Stomach smooth muscle (tissue), 2 donors: ENCODE results near the gene CA10.

ENCODE experiments used
- H3K27ac ChIP-seq: one replicate; pipeline ENCODE4 v1.7.0; 2013; ENCODE audit warnings: mild to moderate bottlenecking, low read length, inconsistent platforms
- H3K27me3 ChIP-seq, 2 donors: one replicate each; pipeline ENCODE4 v1.7.0; 2013; ENCODE audit warnings: low read length in 2 of 2; ENCODE audit not compliant: insufficient read depth in 2 of 2, control insufficient read depth in 1 of 2
- H3K36me3 ChIP-seq, 2 donors: one replicate each; pipeline ENCODE4 v1.7.0; 2013; ENCODE audit warnings: low read length in 2 of 2; ENCODE audit not compliant: control insufficient read depth in 2 of 2, insufficient read depth in 2 of 2
- H3K4me1 ChIP-seq: one replicate; pipeline ENCODE4 v1.7.0; 2013; ENCODE audit warnings: low read length; ENCODE audit not compliant: control insufficient read depth, insufficient read depth
- H3K4me3 ChIP-seq, 2 donors: one replicate each; pipeline ENCODE4 v1.7.0; 2013; ENCODE audit warnings: low read length in 2 of 2
- H3K9ac ChIP-seq, 2 donors: one replicate each; pipeline ENCODE4 v1.7.0; 2013; ENCODE audit warnings: low read length in 2 of 2, mild to moderate bottlenecking in 1 of 2
- H3K9me3 ChIP-seq, 2 donors: one replicate each; pipeline ENCODE4 v1.7.0; 2013; ENCODE audit warnings: low read length in 2 of 2; ENCODE audit not compliant: control insufficient read depth in 2 of 2
- donor health status: healthy.
- donor health status: Pancreatic carcinoma.

The CA10 gene

DNA sequence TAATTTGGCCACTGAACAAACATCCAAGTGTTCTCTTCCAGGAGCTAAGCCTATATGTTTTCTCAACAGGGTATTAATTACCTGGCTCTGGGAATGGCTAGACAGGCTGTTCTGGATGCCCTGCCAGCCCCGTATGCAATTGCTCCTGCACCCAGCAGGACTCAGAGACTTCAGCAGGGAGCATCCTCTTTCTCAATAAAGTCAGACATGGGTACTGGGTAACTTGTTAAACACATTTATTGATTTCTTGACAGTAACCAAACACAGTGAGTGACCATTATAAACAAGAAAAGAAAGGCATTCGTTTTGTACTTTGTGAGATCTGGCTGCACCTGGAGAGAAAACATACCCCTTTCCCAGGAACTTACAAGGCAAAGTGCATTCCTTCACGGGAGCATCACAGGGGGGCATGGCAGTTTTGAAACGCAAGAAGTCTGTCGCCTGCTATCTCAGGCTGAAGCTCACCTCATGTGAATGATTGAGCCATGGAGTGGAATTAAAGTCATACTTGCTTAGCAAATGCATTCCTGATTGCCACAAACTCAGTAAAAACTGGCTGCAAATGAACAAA, 528.3 kb downstream of the CA10 start:
- H3K9ac ChIP-seq: no peak overlapping the region
- no peaks in the 10 kb centered on the region for H3K9me3 ChIP-seq
- no peak overlapping the region for H3K27ac ChIP-seq
- H3K4me1 ChIP-seq: no peaks in the 10 kb centered on the region
- H3K4me3 ChIP-seq: no peak overlapping the region
- H3K27me3 ChIP-seq: no peaks in the 10 kb centered on the region
- H3K36me3 ChIP-seq: no peaks in the 10 kb centered on the region

DNA sequence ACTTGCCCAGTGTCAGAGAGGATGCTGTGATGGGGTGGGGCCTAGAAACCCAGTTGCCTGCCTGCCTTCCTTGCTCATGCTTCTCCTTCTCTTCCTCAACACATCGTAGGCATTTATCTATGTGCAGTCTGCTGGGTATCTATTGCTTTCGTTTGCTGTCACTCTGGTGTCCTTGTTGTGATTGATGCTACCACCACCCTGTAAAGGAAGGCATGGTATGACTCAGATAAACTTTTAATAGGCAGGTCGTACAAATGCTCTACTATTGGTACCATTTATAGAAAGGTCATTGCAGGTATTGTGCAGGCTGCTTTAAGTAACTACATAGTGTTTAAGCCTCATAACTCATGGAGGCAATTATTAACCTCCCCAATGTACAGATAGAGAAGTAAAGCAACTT, 529.3 kb downstream of the CA10 start:
- H3K4me3 ChIP-seq: no peak overlapping the region
- H3K27ac ChIP-seq: no peak overlapping the region
- no peaks in the 10 kb centered on the region for H3K4me1 ChIP-seq
- H3K36me3 ChIP-seq: no peaks in the 10 kb centered on the region
- no peaks in the 10 kb centered on the region for H3K9me3 ChIP-seq
- H3K9ac ChIP-seq: no peak overlapping the region
- H3K27me3 ChIP-seq: no peaks in the 10 kb centered on the region

DNA sequence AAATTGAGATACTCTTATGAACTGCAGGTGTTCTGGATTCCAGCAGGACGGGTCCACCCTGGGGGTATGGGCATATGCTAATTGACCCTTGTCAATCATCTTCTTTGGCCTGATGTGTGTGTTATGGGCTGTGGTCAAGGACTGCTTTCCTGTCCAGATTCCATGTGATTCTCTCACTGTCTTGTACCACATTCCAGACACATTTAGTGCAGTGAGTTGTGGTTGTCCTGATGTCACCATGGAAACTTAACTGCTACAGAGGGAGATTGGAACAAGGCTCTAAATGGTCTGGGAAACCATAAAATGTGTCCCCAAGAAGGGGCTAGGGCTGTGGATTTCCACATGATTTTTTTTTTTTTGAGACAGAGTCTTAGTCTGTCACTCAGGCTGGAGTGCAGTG, 530.7 kb downstream of the CA10 start:
- H3K9me3 ChIP-seq: no peaks in the 10 kb centered on the region
- no peaks in the 10 kb centered on the region for H3K36me3 ChIP-seq
- no peaks in the 10 kb centered on the region for H3K4me1 ChIP-seq
- no peaks in the 10 kb centered on the region for H3K27me3 ChIP-seq
- no peak overlapping the region for H3K27ac ChIP-seq
- no peak overlapping the region for H3K9ac ChIP-seq
- no peak overlapping the region for H3K4me3 ChIP-seq

DNA sequence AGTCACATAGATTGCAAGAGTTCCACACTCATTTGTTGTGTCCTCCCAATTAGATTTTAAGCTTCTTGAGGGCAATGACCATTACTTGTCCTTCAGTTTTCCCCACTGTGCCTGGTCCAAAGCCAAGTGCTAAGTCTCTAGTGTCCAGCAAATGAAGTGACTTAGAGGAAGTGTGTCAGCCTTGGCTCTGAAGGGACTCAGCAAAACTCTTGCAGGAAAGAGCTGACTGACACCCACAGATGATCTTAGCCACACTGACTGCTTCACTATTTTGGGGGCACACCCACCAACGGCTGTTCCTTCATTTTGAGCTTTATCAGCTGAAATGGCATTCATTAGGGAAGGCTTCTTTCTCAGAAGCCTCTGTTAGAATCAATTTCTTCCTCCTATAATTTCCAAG, 540.0 kb downstream of the CA10 start:
- Histone ChIP-seq H3K9ac (no peak overlapping the region), H3K36me3 (no peaks in the 10 kb centered on the region), H3K4me3 (no peak overlapping the region), H3K27ac (no peak overlapping the region), H3K27me3 (no peaks in the 10 kb centered on the region), H3K4me1 (no peaks in the 10 kb centered on the region), H3K9me3 (no peaks in the 10 kb centered on the region)

DNA sequence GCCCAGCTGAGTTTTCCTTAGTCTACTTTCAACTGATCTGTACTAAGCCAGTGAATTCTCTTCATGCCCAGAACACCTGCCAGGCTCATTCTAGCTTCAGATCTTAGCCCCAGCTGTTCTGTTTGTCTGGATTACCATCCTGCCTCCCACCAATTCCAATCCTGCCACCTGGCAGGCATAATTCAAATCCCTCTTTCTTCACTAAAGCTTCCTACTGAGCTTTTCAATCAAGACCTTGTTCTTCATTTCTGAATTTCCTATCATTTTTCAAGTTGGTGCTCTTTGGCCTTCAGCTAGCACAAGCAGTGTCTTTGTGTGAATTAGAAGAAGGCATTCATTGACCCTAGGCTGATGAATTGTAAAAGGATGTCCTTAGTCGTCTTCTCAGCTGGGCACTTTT, 540.5 kb downstream of the CA10 start:
- Histone ChIP-seq H3K36me3 (no peaks in the 10 kb centered on the region), H3K27ac (no peak overlapping the region), H3K4me3 (no peak overlapping the region), H3K9me3 (no peaks in the 10 kb centered on the region), H3K4me1 (no peaks in the 10 kb centered on the region), H3K9ac (no peak overlapping the region), H3K27me3 (no peaks in the 10 kb centered on the region)

DNA sequence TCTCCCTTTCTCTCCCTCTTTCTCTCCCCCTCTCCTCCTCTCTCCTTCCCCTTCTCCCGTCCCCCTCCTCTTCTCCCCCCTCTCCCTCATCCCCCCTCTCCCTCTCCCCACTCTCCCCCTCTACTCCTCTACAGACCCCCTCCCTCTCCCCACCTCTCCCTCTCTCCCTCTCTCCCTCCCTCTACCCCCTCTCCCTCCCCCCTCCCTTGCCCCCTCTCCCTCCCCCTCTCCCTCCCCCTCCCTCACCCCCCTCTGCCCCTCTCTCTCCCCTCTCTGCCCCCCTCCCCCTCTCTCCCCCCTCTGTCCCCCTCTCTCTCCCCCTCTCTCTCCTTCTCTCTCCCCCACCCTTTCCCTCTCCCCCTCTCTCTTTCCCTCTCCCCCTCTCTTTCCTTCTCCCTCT, 545.3 kb downstream of the CA10 start:
- Histone ChIP-seq H3K4me1 (no peaks in the 10 kb centered on the region), H3K4me3 (no peak overlapping the region), H3K36me3 (no peaks in the 10 kb centered on the region), H3K9me3 (no peaks in the 10 kb centered on the region), H3K27me3 (no peaks in the 10 kb centered on the region), H3K27ac (no peak overlapping the region), H3K9ac (no peak overlapping the region)

DNA sequence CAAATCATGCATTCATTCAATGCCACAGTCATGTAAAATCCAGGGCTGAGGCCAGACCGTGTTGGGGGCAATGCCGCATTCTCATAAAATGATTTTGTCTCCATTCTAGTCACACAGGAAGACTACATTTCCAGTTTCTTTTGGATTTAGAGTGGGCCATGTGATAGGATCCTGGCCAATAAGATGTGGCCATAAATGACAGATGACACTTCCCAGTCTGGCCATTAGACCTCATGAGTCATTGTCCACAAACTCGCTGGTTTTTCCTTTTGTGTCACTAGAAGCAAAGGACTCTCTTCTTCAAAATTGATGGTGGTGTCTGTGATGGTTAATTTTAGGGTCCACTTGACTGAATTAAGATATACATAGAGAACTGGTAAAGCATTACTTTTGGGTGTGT, 545.8 kb downstream of the CA10 start:
- Histone ChIP-seq H3K4me3 (no peak overlapping the region), H3K27me3 (no peaks in the 10 kb centered on the region), H3K9me3 (no peaks in the 10 kb centered on the region), H3K4me1 (no peaks in the 10 kb centered on the region), H3K27ac (no peak overlapping the region), H3K36me3 (no peaks in the 10 kb centered on the region), H3K9ac (no peak overlapping the region)

DNA sequence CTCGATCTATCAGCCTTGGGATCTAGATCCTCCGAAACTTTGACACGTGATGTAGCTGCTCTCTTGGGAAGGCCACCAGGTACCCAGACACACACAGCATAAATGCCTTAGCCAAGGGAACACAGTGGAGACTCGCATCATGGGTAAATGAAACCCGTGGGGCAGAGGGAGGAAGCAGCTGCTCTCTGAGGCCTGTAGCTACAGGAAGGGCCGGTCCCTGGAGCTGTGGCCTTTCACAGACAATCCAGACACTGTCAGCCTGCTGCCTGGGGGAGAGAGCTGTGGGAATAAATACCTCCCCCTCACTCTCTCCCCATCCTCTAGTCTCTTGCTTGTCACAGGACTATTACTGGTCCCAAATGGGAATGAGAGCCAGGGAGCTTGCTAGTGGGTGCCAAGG, 546.9 kb downstream of the CA10 start:
- Histone ChIP-seq H3K4me3 (no peak overlapping the region), H3K9me3 (no peaks in the 10 kb centered on the region), H3K36me3 (no peaks in the 10 kb centered on the region), H3K27me3 (no peaks in the 10 kb centered on the region), H3K9ac (no peak overlapping the region), H3K4me1 (no peaks in the 10 kb centered on the region), H3K27ac (no peak overlapping the region)

DNA sequence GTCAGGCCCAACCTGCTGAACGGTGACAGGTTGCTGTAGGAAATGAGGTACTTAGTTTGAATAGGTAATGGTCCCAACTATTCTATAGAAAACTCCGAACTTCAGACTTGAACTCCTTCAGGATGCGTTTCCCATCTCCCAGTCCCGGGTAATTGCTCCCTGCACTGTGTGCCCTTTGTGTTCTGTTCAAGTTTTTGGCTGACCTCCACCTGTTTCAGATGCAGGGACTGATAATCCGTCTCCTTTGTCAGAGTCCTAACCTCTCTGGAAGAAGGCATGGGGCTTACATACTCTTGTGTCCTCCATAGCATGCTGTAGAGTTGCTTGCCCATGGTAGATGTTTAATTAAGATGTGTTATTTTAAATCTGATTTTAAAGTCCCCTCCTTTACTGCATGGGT, 547.7 kb downstream of the CA10 start:
- Histone ChIP-seq H3K4me1 (no peaks in the 10 kb centered on the region), H3K27me3 (no peaks in the 10 kb centered on the region), H3K9ac (no peak overlapping the region)

DNA sequence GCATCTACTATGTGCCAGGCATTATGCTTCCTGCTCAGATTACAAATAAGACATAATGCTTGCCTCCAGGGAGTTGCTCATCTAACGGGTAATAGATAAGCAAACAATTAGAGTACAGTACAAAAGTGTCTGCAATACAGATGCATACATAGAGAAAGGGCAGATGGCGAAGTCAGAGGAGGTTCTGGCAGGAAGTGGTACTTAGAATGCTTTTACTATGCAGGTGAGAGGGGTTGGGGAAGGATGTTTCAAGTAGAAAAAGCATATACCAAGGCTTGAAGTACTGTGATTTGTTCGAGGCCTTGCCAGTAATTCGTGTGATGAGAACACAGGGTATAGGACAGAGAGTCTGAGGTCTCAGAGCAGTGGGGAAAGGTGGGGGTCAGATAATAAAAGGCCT, 548.4 kb downstream of the CA10 start:
- H3K27ac ChIP-seq: no peak overlapping the region
- no peaks in the 10 kb centered on the region for H3K27me3 ChIP-seq
- H3K9me3 ChIP-seq: no peaks in the 10 kb centered on the region
- no peak overlapping the region for H3K4me3 ChIP-seq
- H3K4me1 ChIP-seq: no peaks in the 10 kb centered on the region
- H3K36me3 ChIP-seq: no peaks in the 10 kb centered on the region
- no peak overlapping the region for H3K9ac ChIP-seq

More for the DNA sequence above, 547.7 kb downstream of the CA10 start:
- Histone ChIP-seq H3K36me3 (no peaks in the 10 kb centered on the region), H3K9me3 (no peaks in the 10 kb centered on the region), H3K4me3 (no peak overlapping the region), H3K27ac (no peak overlapping the region)

DNA sequence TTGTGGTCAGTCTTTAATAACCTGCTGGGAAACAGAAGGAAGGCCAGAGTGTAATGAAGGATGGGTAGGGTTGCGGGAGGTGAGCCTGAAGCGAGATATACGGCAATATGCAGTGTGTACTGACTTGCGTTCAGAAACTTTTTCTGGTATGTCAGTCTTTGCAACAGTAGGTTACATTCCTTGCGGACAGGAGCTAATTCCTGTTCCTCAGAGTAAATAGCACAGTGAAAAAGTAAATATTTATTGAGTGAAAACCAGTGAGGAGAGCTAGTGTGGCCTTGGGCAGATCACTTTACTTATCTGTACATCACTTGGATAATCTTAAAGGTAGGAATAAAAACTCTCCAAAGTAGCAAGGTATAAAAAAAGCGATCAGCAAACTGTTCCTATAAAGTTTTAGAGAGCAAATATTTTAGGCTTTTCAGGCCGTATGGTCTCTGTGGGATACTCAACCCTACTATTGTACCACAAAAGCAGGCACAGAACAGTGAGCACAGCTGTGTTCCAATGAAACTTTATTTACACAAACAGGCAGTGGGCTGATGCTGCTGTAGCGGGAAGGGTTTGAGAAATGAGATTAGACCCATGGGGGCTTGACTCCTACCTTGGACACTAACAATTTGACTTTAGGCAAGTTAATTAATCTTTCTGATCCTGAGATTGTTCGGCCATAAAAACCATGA, 550.1 kb downstream of the CA10 start:
- H3K4me3 ChIP-seq: no peak overlapping the region
- no peaks in the 10 kb centered on the region for H3K27me3 ChIP-seq
- H3K9ac ChIP-seq: no peak overlapping the region
- H3K27ac ChIP-seq: no peak overlapping the region
- no peaks in the 10 kb centered on the region for H3K36me3 ChIP-seq
- H3K9me3 ChIP-seq: no peaks in the 10 kb centered on the region
- no peaks in the 10 kb centered on the region for H3K4me1 ChIP-seq
